Stromal cell of bone marrow (primary cell): Measurements from ENCODE around the gene GRK5.
"Not testable (repeated sequence)": the region's sequence is repeated elsewhere in the genome, so short reads cannot be mapped to it uniquely, and the experiment has no call there.

ENCODE experiments used
- DNase-seq: peaks from one replicate; pipeline ENCODE4 v3.0.0-alpha.2; 2012; ENCODE audit warnings: low read depth

Gene GRK5

DNA sequence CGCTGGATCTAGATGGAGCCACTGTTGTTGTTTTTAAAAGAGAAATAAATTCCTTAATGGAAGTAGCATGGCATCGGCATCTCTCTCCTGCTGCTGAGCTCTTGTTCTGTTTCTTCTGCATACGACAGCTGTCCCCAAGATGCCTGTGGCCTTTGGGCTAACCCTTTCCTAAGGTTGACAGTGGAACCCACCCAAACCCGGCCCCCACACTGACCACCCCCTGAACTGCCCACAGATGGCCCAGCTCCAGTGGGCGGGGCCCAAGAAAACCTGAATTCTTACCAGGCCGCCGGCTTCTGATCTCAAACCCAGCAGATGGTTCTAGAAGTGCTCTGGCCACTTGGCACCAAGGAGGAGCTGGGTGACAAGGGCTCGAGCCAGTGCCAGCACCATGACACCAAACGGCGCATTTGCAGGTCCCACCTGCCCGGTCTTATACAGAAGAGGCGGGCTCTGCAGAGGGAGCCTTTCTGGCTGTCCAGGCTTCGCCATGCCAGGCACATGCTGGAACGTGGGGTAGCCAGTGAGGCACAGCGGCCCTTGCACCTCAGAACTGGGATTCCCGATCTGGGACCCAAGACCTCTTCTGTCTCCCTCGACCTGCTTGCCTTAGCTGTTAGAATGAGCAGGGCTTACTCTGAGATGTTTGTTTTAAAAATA is 252.4 kb downstream of the GRK5 start:
- DNase-seq = no peak

DNA sequence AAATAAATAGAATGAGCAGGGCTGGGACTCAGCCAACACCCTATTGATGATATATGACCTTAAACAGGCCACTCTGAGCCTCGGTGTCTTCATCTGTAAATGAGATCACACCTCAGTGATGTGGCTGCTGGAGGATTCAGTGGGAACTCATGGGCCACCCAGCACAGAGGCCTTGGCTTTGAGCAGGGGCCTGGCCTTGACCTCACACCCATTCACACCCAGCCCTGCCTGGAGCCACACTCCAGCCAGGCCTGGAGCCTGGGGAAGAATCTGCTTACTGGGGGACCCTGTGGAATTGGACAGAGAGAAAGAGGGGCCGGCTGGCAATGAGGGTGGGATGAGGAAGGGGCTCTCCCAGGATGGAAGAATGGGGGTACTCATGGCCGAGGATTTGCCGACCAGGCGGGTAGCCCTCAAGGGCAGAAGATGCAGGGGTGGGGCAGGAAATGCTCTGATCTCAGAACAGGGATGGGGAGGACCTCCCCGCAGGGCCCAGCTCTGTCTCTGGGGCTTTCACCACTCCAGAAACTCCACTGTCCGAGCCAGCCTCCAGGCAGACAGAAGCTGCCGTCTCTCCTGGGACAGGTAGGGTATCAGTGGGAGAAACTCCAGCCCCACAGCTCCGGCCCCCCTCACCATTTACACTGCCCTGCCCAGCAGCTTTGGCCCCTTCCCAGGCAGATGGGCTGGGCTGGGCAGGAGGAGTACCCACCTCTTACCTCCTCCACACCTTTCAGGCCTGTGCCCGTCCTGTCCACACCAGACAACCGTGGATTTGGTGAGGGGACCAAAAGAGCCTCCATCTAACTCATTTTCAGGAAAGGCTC is 253.2 kb downstream of the GRK5 start:
- no peak for DNase-seq

DNA sequence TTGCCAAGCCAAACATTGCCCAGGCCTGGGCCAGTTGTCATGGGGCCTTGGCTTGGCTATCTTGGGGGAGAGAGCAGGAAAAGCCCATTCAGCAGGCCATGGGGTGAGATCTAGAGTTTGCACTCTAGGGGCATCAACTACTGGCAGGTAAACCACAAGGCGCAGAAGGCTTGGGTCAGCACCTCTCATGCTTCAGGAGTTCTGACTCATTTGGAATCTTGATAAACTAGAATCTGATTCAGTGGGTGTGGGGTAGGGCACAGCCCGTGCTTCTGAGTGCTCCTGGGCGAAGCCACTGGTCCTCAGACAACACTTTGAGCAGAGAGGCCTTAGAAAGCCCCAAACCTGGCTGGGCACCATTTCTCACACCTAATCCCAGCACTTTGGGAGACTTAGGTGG is 254.0 kb downstream of the GRK5 start:
- DNase-seq = no peak

DNA sequence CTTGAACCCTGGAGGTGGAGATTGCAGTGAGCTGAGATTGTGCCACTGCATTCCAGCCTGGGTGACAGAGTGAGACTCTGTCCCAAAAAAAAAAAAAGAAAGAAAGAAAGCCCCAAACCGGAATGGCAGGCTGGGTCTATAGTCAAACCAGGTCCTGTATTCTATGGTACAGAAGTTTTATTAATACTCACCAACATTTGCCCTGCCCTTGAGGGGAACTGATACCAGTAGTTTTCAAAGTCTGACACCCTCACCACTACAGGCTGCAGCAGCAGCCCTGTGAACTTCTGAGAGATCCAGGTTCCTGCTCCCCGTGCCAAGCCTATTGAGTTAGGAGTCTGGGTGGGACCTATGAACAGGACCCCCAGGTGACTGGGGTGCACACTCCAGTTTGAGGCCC is 254.6 kb downstream of the GRK5 start:
- no peak for DNase-seq

DNA sequence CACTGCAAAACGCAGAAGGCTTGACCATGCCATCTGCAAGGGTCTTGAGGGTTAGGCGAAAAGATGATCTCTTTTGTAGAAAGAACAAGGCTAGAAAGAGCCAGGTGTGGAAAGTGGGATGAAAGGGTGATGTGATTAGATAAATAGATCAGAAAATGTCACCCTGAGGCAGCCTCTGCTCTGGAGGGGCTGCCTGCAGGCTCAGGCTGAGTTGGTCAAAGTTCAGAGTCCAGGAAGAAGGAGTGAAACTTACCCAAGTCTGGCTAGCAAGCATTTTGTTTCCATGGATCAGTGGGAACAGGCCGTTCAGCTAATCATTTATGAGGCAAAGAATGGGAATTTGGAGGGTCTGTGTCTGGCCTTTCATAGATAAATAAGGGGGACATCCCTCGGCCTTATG is 255.4 kb downstream of the GRK5 start:
- no peak for DNase-seq

DNA sequence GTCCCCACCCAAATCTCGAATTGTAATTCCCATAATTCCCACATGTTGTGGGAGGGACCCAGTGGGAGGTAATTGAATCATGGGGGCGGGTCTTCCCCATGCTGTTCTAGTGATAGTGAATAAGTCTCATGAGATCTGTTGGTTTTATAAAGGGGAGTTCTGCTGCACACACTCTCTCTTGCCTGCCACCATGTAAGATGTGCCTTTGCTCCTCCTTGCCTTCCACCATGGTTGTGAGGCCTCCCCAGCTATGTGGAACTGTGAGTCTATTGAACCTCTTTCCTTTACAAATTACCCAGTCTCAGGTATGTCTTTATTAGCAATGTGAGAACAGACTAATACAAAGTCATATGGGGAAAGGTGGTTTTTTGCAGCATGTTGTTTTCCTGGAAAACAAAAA is 255.8 kb downstream of the GRK5 start:
- DNase-seq = not testable (repeated sequence)

DNA sequence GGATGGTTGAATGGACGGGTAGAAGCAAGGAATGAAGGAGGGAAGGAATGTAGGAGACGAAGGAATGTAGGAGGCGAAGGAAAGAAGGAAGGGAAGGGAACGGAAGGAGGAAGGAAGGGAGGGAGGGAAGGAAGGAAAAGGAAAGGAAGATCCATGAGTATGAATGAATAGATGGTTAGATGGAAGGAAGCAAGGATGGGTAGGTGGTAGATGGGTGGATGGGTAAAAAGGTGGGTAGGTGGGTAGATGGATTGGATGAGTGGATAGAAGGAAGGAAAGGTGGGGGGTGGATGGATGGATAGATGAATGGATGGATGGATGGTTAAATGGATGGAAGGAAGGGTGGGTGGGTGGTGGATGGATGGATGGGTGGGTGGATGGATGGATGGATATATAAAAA is 257.7 kb downstream of the GRK5 start:
- no peak for DNase-seq

DNA sequence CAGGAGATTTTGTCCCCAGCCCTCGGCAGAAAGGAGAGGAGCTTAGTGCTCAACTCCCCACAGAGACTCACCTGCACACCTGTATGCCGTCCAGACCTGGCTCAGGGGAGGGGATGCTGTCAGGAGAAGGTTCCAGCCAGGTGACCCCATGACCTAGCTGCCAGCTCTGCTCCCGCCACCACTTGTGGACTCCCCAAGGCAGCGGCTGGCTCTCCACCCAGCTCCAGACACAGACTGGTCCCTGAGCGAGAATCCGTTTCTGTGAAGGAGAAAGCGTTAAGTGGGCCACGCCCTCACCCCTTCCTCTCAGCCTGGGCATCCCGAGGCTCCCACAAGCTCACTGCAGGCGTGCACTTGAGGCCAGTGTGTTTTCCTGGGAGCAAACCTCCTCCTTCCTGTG is 258.7 kb downstream of the GRK5 start:
- no peak for DNase-seq

DNA sequence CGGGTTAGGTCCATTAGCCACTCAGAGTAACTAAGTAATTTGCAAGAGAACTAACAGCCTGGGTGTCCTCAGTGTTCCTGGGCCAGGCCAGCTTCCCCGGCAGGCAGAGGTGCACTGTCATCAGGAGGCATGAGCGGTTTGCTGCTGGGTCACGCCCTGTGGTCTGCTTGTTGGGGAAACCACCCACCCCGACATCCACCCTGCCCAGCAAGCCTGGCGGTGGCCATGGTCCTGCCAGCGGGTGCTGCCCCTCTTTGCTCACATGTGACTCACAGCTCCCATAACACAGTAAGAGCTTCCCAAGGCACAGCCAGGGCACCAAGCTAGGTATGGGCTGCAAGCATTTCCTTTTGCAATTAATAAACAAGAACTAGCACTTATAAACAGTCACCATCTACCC is 259.3 kb downstream of the GRK5 start:
- no peak for DNase-seq

DNA sequence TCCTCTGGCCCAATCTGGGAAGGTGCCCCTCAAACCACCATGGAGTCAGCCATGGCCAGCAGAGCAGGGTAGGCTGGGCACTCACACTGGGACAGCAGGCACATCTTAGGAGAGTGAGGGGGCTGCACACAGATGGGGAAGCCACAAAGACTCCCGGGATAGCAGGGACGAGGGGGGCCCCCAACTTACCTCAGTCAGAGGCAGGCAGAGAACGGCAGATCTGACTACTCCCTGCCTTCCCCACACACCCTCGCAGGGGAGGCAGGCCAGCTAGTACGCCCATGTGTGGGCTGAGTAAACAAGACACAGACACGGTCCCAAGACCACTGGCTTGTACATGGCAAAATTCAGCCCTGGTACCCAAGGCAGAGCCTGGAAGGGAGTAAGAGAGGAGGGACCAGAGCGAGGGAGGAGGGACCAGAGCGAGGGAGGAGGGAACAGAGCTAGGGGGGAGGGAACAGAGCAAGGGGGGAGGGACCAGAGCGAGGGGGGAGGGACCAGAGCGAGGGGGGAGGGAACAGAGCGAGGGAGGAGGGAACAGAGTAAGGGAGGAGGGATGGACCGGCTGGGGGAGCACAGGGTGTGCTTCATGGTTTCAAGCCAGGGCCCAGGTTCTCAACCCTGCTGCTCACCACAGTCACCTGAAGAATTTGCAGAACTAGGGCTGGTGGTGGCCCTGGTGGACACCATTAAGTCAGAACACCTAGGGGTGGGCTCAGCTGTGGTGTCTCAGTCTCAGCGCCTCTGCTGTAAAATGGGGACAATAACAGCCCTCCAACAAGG is 261.4 kb downstream of the GRK5 start:
- no peak for DNase-seq

DNA sequence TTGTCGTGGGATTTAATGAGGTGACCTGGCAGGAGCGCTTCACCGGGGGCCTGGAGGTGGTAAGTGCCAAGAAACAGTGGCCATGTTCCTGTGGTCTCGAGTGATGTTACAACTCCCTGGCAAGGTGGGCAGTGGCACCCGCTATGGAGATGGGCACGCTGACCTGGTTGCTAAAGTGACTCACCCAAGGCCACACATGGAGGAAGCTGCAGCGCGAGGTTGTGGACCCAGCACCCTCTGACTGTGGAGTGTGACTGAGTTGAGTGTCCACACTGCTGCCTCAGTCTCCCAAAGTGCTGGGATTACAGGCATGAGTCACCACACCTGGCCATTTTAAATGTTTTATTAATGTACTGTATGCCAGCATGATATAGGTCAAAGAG is 261.9 kb downstream of the GRK5 start:
- DNase-seq = no peak

DNA sequence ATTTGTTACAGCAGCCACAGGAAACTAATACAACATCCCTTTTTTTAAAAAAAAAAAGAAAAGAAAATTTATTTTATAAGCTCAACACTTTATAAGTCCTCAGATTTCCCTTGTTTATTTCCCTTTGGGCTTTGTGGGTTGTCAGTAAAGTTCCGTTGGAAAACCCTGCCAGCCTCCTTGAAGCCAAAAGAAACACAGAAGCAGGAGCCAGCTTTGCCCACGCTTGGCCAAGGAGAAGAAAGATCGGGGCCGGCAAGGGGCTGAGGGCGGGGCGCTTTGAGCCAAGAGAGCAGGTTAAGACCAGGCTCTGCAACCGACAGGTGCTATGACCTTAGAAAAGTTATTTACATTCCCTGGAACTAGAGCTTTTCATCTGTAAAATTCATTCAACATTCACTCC is 262.5 kb downstream of the GRK5 start:
- peak; percentile 49 for DNase-seq

DNA sequence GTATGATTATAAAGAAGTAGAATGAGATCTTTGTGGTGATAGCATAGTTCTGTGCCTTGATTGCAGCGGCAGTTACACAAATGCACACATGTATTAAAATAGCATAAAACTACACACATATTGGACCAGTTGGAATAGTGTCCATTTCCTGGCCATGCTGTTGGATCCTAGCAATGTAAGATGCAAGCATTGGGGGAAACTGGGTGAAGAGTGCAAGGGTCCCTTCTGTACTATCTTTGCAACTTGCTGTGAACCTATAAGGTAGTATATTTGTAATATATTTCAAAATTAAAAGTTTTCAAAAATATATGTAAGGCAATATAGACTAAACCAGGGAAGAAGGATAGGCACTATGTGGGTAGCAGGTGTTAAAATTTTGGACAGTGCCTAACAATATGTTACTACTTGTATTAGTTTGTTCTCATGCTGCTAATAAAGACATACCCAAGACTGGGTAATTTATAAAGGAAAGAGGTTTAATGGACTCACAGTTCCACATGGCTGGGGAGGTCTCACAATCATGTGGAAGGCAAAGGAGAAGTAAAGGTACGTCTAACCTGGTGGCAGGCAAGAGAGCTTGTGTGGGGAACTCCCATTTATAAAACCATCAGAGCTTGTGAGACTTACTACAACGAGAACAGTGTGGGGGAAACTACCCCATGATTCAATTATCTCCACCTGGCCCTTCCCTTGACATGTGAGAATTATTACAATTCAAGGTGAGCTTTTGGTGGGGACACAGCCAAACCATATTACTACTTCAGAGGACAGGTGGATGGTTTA is 263.7 kb downstream of the GRK5 start:
- DNase-seq = no peak

DNA sequence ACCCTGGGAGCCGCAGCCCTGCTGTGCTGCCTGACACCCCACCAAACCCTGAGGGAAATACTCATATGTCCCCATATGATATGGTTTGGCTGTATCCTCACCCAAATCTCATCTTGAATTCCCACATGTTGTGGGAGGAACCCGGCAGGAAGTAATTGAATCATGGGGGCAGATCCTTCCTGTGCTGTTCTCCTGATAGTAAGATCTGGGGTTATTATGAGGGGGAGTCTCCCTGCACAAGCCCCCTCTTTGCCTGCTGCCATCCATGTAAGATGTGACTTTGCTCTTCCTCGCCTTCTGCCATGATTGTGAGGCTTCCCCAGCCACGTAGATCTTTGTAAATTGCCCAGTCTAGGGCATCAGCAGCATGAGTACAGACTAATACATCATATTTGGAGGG is 266.4 kb downstream of the GRK5 start:
- no peak for DNase-seq

DNA sequence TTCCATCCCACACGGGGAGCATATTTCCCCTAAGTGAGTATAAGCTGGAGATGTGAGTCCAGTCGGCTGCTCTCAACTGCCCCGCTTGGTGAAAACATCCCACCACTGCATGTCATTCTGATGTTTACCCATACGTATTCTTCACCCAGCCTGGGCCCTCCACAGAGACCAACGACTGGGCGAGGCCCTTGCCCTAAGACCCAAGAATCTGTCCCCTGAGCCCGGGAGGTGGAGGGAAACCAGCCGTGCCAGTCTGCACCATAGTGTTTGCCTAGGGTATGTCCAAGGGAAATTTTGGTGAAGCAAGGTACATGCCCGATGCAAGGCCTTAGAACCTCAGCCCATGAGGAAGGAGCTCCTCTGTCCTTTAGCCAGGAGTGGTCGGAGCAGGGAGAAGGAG is 267.2 kb downstream of the GRK5 start:
- no peak for DNase-seq

DNA sequence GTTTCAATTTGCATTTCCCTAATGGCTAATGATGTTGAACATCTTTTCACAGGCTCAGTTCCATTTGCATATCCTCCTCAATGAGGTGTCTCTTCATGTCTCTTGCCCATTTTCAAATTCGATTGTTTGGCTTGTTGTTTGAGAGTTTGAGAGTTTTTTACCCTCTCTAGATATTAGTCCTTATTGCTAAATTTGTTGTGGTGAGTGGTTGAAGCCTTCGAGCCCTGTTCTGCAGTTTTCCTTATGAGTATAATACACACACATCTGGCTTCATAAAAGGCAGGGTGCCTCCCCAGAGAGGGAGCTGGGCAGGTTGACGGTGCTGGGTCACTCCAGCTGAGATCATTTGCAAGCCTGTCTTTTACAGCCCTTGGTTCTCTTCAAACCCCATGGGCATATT is 270.1 kb downstream of the GRK5 start:
- no peak for DNase-seq

DNA sequence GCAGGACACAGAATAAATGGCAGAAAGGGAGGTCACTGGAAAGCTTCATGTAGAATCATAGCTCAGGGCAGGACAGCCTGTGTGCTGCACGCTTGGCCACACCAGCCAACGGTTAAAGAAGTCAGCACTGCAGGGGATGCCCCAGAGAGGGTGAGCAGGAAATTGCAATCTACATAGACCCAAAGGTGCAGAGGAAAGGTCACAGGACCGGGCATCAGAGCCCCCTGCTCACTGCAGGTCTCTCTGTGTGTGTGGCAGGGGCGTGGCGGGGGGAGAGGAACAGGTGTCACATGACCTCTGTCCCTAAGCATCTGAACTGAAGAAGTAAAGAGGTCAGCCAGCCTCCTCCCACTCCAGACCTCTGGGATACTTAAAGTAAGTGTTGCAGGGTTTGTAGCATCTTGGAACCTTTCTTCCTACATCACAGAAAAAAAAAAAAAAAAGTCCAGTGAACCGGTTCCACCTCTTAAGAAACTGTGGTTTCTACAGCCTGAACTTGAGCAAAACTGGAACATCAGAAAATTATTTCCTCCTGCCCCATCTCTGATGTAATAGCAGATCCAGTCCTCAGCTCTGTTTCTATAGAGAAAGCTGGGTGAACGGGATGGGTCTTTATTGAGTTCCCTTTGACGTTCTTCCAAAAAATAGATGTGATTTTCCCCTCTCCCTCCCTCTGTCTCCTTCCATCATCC is 270.9 kb downstream of the GRK5 start:
- no peak for DNase-seq

DNA sequence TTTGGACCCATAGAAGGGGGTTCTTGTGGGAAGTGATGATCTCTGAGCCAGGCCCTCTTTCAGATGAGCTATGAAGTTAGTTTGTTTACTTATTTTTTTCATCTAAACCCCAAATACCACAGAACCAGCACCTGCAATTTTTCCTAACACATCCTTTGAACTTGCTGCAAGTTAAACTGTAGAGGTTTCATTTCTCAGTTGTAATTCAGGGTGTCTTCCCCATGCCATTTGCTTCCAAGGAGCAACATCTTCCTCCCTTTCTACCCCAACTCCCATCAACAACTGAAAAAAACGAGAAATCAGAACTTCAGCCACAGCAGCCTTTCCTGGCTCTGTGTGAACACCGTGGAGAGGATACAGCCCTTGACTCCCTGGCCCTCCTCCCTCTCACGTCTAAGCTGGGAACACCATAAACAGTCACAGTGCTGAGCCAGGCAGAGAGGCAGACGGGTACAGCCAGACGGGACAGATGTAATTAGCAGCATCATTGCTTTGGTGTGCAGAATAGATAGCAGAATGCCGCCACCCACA is 271.5 kb downstream of the GRK5 start:
- DNase-seq = no peak

DNA sequence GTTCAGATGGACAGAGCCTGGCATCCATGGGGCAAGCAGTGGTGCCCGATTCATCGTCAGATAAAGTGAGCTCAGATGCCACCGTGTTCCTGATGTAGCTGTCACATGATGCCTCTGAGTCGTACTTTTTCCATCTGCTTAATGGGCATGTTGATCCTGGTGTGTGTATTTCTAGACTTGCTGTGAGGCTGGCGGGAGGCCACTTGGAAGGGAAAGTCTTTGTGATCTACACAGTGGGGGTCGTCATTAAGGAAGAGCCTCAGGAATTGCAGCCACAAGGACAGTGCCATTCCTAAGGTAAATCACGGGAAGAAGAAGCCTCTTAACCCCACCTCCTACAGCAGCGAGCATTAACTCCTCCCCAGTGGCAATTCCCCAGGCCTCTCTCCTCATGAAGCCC is 272.2 kb downstream of the GRK5 start:
- DNase-seq = no peak

DNA sequence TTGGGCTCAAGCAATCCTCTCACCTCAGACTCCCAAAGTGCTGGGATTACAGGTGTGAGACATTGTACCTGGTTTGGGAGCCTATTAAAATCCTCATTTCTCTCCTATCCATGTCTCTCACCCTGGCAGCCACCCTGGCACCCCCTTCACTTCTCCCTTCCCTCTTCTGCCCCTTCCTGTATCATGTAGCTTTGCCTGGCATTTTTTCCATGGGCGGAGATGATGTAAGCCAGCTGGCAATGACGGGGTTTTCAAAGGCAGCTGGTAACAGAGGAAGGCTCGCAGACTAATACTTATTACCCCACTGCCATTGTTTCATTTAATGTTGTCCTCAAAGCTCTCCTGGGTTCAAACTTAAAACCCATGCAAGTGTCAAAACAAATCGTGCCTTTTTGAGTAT is 273.3 kb downstream of the GRK5 start:
- DNase-seq = no peak

DNA sequence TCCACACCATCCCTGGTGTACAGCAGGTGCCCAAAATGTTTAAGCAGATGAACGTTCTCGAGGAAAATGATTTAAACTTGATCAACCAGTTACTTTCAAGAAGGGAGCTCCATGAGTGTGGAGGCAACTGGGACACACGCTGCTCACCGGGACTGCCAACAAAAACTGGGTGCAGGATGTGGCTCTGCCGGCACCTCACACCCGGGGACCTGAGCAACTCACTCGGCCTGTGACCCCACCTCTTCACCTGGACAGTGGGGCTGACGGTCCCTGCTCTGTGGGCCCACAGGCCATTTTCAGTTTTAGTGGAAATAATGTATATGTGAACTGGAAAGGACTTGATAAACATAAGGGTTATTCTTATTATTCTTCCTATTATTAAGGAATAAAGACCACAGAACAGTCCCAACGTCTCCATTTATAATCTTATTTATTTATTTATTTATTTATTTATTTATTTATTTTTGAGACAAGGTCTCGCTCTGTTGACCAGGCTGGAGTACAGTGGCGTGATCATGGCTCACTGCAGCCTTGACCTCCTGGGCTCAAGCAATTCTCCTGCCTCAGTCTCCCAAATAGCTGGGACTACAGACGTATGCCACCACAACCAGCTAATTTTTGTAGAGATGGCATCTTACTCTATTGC is 274.5 kb downstream of the GRK5 start:
- DNase-seq = no peak
